Activated T-cell treated with anti-CD3 and anti-CD28 coated beads for 24 hours (primary cell): ENCODE results near the gene PARVA.

ENCODE experiments used
- DNase-seq: peaks from one replicate; pipeline ENCODE4 v3.0.0-alpha.2; 2020; ENCODE audit warnings: low read depth

Gene PARVA

DNA sequence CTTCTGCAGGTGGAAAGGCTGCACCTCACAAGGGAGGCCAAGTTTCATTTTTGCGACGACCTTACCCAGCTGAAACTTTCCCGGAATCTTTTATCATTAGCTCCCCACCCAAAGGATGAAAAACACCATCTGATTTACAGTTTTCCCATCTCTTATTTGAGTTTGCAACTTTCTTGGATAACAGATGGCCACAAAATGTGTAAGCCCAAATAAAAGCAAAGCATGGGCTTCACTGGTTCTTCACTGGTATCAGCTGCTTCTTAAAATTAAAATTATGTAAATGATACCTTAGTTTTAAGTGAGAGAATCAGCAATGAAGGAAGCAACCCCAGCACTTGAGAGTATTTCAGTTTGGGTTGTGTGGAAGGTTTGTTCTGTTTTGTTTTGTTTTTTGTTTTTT, 55.8 kb downstream of the PARVA start:
- DNase-seq: no peak

DNA sequence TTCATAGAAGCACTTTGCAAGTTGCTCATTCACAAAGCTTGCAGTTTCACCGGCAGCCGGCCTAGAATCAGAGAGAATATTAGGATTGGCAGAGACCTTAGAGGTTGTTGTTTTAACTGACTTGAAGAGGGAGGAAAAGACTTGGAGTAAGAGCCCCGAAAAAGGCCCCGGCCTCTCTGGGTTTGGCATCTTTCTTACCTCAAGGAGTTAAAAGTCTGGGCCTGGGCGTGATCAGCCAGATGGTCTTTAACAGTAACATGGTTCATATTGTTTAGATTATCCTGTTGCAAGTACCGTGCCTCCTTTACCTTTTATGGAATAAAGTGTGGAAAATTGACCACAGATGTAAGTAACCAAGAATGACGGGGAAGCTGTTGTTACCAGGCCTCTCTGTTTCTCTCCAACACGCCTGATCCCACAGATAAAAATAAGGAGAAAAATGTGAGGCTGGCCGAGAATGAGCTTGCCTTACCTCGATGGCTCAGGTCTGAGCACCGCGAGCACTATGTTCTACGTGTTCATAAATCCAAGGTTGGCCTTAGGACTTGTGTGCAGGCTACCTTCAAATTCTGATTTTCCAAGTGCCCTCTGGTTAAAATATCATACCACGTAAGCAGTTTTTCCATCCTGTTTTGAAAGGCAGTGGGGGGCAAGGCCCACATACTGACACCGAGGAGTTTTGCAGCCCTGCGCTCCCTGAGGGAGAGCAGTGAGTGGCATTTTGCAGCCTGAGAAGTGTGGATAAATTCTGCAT, 56.4 kb downstream of the PARVA start:
- no peak for DNase-seq

DNA sequence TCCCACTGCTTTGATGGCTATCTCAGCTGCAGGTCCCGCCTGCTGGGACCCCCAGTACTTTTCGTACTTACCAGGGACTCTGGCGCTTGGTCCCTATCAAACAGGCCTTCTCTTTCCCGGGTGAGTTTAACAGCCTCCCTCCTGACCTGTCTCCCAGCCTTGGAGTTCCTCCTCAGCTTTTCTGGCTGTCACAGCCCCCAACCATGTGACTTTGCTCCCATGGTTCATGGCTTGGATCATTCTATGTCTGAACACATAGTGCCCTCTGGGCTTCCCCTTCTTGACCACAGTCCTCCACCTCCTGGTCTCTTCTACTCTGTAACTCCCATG, 56.9 kb downstream of the PARVA start:
- DNase-seq: no peak

DNA sequence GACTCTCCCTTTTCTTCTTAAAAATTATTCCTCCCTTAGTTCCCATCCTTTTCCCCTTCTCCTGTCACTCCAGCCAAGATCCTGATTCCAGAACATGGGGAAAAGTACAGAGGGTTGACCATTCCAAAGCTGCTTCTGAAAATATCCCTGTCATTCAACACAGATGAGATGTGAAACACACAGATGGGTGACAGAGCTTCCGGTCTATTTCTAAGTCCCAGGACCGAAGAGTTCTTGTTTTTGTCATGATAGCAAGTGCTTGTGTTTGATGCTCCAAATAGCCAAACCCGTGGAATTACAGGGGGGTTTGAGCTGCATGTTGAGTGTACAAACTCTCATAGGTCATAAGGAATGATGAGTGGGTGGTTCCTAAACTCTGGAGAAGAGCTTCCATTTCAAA, 57.9 kb downstream of the PARVA start:
- no peak for DNase-seq

DNA sequence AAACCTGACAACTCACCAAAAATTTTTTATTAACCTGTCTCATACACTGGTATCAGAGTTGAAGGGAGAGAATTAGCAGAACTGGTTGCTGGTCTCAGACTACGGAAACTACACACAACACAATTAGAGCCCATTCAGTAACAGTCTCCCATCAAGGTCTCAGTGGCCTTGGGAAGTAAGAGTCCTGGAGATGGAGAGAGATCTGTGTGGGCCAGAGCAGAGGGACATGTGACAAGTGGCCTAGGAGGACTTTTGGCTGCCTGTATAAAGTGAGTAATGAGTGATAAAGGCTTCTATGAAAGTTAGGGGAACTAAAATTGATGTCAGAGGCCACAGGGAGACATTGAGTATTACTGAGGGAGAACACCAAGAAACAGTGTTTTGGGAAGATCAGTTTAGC, 58.9 kb downstream of the PARVA start:
- DNase-seq: no peak

DNA sequence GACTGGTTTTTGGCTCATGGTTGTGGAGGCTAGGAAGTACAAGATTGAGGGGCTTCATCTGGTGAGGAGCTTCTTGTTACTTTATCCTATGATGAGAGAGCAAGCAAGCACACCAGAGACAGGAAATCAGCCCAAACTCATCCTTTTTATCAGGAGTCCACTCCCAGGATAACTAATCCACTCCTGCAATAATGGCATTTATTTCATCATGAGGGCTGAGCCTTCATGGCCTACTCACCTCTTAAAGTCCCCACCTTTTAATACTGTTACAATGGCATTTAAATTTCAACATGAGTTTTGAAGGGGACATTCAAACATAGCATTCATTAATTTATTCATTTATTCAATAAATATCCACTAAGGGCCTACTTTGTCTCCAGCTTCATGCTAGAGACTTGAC, 60.9 kb downstream of the PARVA start:
- no peak for DNase-seq

DNA sequence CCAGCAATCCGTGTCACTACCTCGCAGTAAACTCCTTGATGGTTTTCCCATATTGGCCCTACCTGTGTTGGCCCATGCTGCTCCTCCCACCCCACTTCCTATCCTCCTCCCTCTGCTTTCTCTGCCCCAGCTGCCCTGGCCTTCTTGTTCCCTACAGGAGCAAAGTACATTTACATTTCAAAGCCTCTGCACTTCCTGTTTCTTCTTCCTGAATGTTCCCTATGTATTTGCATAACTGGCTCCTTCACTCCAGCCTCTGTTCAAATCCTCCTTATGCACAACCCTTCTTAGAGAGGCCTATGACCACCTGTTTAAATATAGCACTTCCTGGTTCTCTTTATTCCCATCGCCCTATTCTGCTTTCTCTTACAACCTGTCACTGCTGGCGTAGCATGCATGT, 62.2 kb downstream of the PARVA start:
- DNase-seq: no peak

DNA sequence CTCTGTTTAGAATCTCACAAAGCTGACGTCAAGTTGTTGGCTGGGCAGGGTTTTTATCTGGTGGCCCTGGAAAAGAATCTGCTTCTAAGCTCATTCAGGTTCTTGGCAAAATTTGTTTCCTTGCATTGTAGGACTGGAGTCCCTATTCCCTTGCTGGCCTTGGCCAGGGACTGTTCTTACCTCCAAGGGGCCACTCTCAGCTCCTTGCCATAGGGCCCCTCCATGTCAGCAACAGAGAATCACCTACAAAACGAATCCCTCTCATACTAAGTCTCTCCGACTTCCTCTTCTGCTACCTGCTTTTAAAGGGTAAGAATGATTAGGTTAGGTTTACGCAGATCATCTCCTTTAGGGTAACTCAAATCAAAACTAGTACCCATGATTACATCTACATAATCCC, 63.2 kb downstream of the PARVA start:
- no peak for DNase-seq

DNA sequence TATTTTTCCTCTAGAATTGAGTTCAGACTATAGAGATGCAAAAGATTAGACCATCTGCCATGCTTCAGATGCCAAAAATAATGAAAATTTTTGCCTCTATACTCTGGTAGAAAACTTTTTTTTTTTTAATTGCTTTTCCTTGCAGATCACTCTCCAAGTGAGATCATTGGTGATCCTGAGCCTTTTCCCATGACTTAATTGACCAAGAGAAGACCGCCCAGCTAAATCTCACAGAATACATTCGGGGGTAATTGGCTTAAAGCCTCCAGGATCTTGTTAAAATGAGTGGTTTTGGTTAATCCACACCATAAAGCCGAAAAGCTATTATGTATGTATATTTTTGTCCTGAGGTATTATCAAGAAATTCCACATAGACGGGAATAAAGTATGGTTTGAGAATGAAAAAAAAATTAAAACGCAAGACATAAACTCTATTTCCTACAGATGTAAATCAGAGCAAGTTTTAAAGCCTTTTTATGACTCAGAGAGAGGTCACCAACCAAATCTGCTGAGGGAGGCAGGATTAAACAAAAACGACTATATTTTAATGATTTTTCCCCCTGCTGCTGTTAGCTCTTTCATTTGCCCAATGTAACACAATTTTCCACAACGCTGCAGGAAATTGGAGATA, 64.0 kb downstream of the PARVA start:
- DNase-seq: no peak

DNA sequence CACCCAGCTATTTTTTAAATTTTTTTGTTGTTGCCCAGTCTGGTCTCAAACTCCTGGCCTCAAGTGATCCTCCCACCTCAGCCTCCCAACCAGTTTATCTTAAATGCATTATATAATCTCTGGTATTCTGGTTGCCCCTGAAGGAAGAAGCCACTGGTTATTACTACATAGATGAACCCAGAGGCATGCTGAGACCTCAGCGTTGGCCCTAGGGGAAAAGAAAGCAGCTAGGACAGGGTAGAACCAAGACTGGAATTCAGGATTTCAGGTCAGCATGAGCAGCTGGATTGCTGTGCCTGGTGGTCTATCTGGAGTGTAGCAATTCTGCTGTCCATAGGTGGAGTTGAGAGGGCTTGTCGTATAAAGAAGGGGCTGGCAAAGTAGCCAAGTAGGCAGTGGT, 67.2 kb downstream of the PARVA start:
- DNase-seq: no peak

DNA sequence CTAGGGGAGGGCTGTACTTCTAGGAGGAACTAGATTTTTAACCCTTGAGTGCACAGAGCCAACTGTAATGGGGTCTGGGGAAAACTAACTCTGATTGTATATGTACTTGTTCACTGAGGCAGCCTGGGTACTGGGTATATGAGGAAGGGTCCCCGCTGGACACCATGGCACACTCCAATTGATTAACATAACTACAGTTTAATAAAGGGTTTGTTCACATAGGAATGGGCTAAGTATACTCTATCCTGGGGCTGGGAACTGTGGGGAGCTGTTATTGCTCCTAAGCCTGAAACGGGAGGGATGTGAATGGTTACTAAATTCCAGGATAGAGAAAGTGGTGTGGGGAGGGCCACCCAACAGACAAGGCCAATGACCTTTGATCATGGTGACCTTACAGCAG, 67.6 kb downstream of the PARVA start:
- no peak for DNase-seq

DNA sequence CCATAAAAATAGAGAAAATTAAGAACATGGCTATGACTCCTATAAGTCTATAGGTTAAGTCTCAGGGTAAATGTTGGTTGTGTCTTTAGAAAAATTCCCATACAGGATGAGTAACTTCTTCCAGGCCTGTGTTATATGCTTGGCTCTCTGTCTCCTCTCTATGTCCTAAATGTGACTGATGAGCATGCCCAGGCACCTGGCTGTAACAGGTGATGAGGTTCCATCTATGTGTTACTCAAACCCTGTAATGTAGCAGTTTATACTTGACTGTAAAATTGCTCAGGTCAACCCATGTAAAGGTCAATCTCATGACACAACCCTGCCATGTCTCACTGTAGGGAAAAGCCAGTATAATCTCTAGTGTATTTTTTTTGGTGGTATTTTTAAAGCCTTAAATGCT, 69.5 kb downstream of the PARVA start:
- no peak for DNase-seq

DNA sequence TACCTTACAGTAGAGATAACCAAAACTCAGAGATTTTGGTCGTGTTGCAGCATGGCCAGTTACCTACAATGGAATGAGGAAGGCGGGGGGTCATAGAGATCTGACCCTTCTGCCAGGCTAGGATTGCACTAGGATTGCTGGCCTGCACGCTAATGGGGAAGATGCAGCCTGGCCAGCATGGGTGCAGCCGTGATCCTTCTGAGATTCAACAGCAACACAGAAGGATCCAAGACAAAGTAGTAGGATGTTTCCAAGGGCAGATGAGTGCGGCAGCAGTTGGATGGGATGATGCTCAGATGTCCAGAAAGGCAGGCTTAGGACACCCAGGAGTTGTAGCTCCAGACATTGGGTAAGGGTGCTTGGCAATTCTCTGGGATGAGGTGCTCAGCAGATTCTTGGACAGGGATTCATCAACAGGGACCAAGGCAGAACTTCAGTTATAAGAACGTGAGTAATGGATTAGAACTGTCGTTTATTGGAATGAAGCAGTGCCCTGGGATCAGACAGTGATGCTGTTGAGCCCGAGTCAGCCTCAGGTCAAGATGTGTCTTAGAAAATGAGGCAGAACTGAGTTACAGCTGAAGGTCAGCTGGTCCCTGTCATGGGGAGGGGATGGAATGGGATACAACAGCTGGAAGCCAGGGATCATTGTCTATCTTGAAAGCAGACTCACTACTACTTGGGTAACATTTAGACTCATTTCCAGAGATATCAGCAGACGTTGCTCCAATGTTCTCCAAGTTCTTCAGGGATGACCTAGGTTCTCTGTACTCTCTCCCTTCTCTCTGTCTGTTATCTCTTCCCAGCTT, 71.0 kb downstream of the PARVA start:
- no peak for DNase-seq

DNA sequence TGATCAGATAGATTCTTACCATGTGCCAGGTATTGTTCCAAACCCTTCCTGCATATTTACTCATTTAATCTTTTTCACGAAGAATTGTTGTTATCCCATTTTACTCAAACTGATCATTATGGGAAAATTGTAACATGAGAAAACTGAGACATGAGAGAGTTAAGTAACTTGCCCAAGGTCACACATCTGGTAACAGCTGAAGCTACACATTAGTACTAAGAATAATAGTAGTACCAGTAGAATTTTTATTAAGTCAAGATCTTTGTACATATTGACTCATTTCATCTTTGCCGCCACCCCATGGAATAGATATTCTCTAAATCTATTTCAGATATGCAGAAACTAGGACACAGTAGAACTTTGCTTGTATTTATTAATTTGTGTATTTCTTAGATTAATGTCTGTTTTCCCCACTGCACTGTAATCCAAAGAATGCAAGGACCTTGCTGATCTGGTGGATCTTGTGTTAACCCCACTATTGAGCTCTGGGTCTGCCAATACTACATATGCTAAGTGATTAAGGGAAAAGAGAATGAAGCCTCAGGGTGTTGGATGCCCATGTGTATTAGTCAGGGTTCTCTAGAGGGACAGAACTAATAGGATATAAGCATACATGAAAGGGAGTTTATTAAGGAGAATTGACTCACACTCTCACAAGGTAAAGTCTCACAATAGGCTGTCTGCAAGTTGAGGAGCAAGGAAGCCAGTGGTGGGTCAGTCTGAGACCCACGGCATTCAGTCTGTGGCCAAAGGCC, 72.8 kb downstream of the PARVA start:
- DNase-seq: no peak

DNA sequence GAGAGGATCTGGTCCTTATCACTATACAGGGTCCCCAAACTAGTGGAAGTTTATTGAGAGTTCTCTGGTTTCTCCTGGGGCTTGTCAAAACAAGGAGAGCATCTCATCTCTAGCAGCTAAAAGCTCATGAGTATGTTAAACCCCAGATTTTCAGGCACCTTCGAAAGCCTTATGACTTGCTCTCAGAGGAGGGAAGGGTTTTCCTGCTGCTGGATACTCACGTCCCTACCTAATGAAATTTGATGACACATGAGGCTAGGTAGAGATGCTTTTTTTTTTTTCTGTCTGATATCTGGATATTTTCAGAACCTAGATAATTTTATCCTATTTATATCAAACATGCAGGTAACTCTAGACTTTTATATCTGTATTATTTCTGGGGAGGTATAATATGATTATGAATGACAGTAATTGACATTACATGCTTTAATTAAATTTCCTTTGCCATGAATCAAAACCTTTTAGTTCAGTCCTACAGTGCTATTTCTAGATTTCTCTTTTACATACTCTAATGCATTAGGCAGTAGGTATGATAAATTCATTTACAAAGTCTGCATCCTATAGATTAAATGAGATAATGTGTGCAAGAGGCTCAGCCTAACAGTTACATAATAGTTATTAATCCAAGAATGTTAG, 73.9 kb downstream of the PARVA start:
- DNase-seq: no peak

DNA sequence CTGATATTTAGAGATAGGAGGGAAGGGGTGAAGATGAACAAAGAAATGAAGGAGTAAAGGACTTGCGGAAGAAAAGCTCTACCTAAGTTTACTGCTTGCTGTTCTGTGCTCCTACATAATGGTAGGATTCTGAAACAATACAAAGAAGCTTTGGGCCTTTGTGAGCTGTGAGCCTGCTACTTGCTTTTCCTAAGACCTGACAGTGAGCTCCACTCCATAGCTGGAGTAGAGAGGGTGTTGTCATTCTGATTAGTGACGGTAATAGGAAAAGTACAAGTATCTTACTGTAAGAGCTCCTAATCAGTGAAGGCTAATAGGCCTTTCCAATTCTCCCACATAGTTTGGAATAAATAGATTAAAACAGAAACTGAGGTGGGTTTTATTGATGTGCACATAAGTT, 75.9 kb downstream of the PARVA start:
- DNase-seq: no peak

DNA sequence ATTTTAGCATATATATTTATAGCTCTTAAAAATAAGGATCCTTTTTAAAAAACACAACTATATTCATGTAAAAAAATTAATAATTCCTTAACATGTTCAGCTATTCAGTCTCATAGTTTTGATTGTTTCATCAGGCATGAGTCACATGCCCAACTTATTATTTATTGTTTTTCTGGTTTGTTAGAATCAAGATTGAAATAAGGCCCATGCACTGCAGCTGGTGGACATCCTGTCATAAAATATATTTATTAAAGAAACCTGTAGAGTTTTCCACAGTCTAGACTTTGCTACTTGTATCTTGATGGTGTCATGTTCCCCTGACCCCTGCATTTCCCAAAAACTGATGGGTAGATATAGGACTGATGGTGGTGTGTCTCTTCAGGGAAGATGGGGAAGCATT, 77.4 kb downstream of the PARVA start:
- DNase-seq: no peak

DNA sequence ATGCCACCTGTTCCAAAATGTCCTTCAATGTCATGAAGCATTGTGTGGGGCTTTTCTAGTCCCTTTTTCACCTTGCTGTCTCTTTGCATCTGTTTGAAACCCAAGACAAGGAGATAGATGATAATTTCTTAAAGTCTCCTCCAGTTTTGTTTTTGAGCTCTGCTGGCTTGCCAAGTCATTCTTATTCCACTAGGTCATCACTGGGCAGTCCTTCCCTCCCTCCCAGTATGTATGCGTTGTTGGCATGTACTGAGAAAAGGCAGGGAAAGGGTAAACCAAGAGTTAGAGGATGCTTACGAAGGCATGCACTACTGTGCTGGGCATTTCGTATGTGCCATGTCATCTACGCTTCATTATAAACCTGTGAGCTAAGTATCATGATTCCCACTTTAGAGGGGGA, 78.6 kb downstream of the PARVA start:
- DNase-seq: no peak

DNA sequence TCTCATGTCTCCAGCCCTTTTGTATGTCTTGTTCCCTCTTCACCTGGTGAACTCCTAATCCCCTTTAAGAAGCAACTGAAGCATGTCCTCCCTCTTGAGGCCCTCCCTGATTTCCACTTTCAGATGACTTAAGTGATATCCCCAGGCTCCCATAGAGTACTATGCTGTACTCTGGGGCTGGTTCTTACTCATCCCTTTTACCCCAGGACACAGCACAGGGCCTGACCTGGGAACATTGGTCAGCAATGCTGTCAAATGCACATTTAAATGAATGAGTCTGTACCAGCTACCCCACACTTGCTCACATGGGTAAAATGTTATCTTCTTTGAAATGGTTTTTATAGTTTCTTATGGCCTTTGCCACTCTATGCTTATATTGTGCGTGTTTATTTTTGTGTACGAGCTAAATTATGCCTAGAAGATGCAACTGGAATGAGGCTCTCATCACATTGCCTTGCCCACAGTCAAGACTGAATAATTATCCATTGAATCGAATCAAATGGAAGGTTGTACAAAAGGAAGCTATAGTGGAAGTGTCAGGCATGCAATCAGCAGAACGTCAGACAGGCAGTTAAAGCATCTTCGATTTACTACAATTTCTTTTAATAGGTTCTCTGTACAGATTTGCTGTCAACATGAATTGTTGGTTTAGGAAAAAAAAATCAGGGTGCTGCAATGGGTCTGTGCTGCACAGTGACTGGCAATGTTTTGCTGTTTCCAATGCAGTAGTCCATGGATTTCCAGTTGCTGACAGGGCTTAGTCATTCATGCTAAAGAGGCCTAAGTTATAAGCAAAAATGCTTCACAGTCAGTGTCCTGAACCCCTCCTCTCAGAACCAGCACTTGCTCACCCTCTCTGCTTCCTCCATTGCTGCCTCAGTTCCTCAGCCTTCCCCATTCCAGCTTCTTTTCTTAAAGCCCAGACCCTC, 79.5 kb downstream of the PARVA start:
- DNase-seq: no peak

DNA sequence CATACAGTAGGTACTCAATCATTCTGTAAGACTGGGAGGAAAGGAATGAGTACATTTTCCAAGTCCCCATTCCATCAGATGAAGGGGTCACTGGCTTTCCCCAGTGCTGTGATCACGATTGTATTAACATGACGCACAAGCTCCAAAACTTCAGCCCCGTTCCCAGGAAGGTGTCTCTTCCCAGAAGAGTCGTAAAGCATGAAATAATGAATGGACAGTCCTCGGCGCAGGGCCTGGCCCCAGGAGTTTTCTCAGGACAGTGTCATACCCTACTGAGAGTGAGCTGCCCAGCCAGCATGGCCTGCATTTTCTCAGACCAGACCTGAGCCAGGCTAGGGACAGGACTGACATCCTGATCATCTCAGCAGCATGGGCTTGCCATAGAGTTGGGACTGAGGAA, 80.7 kb downstream of the PARVA start:
- DNase-seq: no peak

DNA sequence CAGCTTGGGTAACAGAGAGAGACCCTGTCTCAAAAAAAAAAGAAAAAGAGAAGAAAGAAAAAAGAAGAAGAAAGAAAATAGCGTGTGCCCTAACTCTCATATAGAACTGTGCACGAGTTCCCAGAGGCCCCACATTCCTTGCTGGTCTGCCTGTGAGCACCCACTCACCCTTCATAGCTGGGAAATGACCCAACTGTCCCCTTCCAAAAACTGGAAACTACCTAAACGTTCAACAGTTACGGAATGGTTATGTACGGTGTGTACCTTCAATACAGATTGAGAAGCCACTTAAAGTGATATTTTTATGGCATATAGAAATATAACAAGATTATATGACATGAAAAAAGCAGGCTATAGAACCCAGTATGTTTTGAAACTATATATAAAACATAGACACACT, 82.0 kb downstream of the PARVA start:
- no peak for DNase-seq
